ENCODE results near the gene RPL13. TPM values are rescaled to one million over a fixed set of nuclear protein-coding genes. Genes with fewer than 3 reads are reported as not detected.

Gene RPL13
- polyA plus RNA-seq, 1 donor from 2014 or later: 2,685 TPM

GRCh38 chr16:89572485-89573205 lies 12.2 kb downstream of the RPL13 start:
- Histone ChIP-seq H3K4me3 (ENCODE audit: low read length) (no peak overlapping the region), H3F3A (ENCODE audit: insufficient read depth, low read length, poor library complexity, severe bottlenecking) (no peaks in the 10 kb centered on the region), H3K9me2 (ENCODE audit: insufficient read depth, low read length) (no peaks in the 10 kb centered on the region), H3K27me3 (ENCODE audit: insufficient read depth, low read depth, low read length) (peaks cover 44% of the 10 kb centered on the region), H3K79me2 (replicated peaks; ENCODE audit: insufficient read depth, low read length) (no peaks in the 10 kb centered on the region), H3K4me2 (ENCODE audit: low read length) (no peak overlapping the region), H3K36me3 (ENCODE audit: insufficient read depth, low read length) (no peaks in the 10 kb centered on the region), H3K9me3 (ENCODE audit: low read length) (no peaks in the 10 kb centered on the region), H2AFZ (ENCODE audit: low read depth, low read length) (no peak overlapping the region), H4K20me1 (ENCODE audit: insufficient read depth) (no peaks in the 10 kb centered on the region), H3K9ac (ENCODE audit: low read length) (no peak overlapping the region), H3K27ac (ENCODE audit: low read length) (no peak overlapping the region)
- TF ChIP-seq EP300 (conservative IDR thresholded peaks at IDR 0.05; ENCODE audit: poor library complexity, severe bottlenecking): no peak
- TF ChIP-seq REST (IDR thresholded peaks at IDR 0.05; ENCODE audit: borderline replicate concordance): no peak
- TF ChIP-seq CTCF (IDR thresholded peaks at IDR 0.05; ENCODE audit: poor library complexity, severe bottlenecking): no peak
- TF ChIP-seq MXI1 (conservative IDR thresholded peaks at IDR 0.05; ENCODE audit: poor library complexity, severe bottlenecking): no peak
- TF ChIP-seq TAF1 (IDR thresholded peaks at IDR 0.05; ENCODE audit: low read depth): no peak
- no peak for TF ChIP-seq EZH2 (IDR thresholded peaks at IDR 0.05; ENCODE audit: borderline replicate concordance, insufficient read depth, low read length, poor library complexity, severe bottlenecking)
- TF ChIP-seq POLR2AphosphoS5 (IDR thresholded peaks at IDR 0.05): no peak
- no peak for TF ChIP-seq RAD21 (conservative IDR thresholded peaks at IDR 0.05)
- no peak for TF ChIP-seq SMC3 (conservative IDR thresholded peaks at IDR 0.05; ENCODE audit: poor library complexity)

- Histone ChIP-seq H2AFZ (ENCODE audit: low read depth, low read length) (no peak overlapping the region), H3K27me3 (ENCODE audit: insufficient read depth, low read depth, low read length) (peaks cover 44% of the 10 kb centered on the region), H3K27ac (ENCODE audit: low read length) (no peak overlapping the region), H4K20me1 (ENCODE audit: insufficient read depth) (no peaks in the 10 kb centered on the region), H3K4me2 (ENCODE audit: low read length) (no peak overlapping the region), H3K9me2 (ENCODE audit: insufficient read depth, low read length) (no peaks in the 10 kb centered on the region), H3F3A (ENCODE audit: insufficient read depth, low read length, poor library complexity, severe bottlenecking) (no peaks in the 10 kb centered on the region), H3K36me3 (ENCODE audit: insufficient read depth, low read length) (no peaks in the 10 kb centered on the region), H3K79me2 (replicated peaks; ENCODE audit: insufficient read depth, low read length) (no peaks in the 10 kb centered on the region), H3K4me3 (ENCODE audit: low read length) (no peak overlapping the region), H3K9ac (ENCODE audit: low read length) (no peak overlapping the region), H3K9me3 (ENCODE audit: low read length) (no peaks in the 10 kb centered on the region)
- TF ChIP-seq POLR2AphosphoS5 (IDR thresholded peaks at IDR 0.05) (no peak), EP300 (conservative IDR thresholded peaks at IDR 0.05; ENCODE audit: poor library complexity, severe bottlenecking) (no peak), RAD21 (conservative IDR thresholded peaks at IDR 0.05) (no peak), SMC3 (conservative IDR thresholded peaks at IDR 0.05; ENCODE audit: poor library complexity) (no peak), EZH2 (IDR thresholded peaks at IDR 0.05; ENCODE audit: borderline replicate concordance, insufficient read depth, low read length, poor library complexity, severe bottlenecking) (no peak), REST (IDR thresholded peaks at IDR 0.05; ENCODE audit: borderline replicate concordance) (no peak), CTCF (IDR thresholded peaks at IDR 0.05; ENCODE audit: poor library complexity, severe bottlenecking) (no peak)
These were observed 13.6 kb downstream of the RPL13 start for GRCh38 chr16:89573826-89574680.

Data from neural cell (in vitro differentiated cells).